HEK293 (cell line): ENCODE results near the gene TRIM9.
A peak's percentile ranks its signal among the peaks of the same experiment; 100 is the strongest.

Experiments used
- HOXC10 ChIP-seq: sonication (generic); formaldehyde crosslinking; IDR thresholded peaks from 2 replicates; pipeline ENCODE4 v1.8.1; 2023; ENCODE audit warnings: mild to moderate bottlenecking, missing genetic modification reagents
- IKZF3 ChIP-seq: fragments of 450-650 bp; IDR thresholded peaks from 2 replicates; pipeline ENCODE4 v1.5.0; 2018; ENCODE audit warnings: missing biosample characterization, mild to moderate bottlenecking, missing genetic modification characterization, moderate library complexity
- KLF9 ChIP-seq: fragments of 450-650 bp; formaldehyde crosslinking; IDR thresholded peaks from 2 replicates; pipeline ENCODE4 v1.5.1; 2016; ENCODE audit warnings: missing biosample characterization, missing genetic modification characterization, low read depth
- PRDM1 ChIP-seq: fragments of 450-650 bp; formaldehyde crosslinking; IDR thresholded peaks from 2 replicates; pipeline ENCODE4; 2016; ENCODE audit warnings: missing biosample characterization, missing genetic modification characterization
- RBAK ChIP-seq: fragments of 450-650 bp; formaldehyde crosslinking; IDR thresholded peaks from 2 replicates; pipeline ENCODE4 v1.5.1; 2016; ENCODE audit warnings: missing biosample characterization, missing genetic modification characterization
- REPIN1 ChIP-seq: fragments of 450-650 bp; formaldehyde crosslinking; IDR thresholded peaks from 2 replicates; pipeline ENCODE4 v1.5.1; 2017; ENCODE audit warnings: missing biosample characterization, missing genetic modification characterization, low read depth
- ZBTB48 ChIP-seq: fragments of 450-650 bp; formaldehyde crosslinking; IDR thresholded peaks from 2 replicates; pipeline ENCODE4 v1.5.1; 2016; ENCODE audit warnings: missing biosample characterization, missing genetic modification characterization
- ZNF132 ChIP-seq: fragments of 450-650 bp; formaldehyde crosslinking; IDR thresholded peaks from 2 replicates; pipeline ENCODE4 v1.5.1; 2017; ENCODE audit warnings: missing biosample characterization, missing genetic modification characterization, borderline replicate concordance
- ZNF223 ChIP-seq: fragments of 450-650 bp; formaldehyde crosslinking; IDR thresholded peaks from 2 replicates; pipeline ENCODE4 v1.5.1; 2016; ENCODE audit warnings: missing biosample characterization, missing genetic modification characterization
- ZNF23 ChIP-seq: fragments of 450-650 bp; formaldehyde crosslinking; IDR thresholded peaks from 2 replicates; pipeline ENCODE4 v1.5.1; 2016; ENCODE audit warnings: missing biosample characterization, missing genetic modification characterization, borderline replicate concordance
- ZNF548 ChIP-seq: fragments of 450-650 bp; formaldehyde crosslinking; IDR thresholded peaks from 2 replicates; pipeline ENCODE4 v1.5.1; 2016; ENCODE audit warnings: missing biosample characterization, missing genetic modification characterization
- ZNF558 ChIP-seq: fragments of 450-650 bp; formaldehyde crosslinking; IDR thresholded peaks from 2 replicates; pipeline ENCODE4 v1.5.1; 2016; ENCODE audit warnings: missing biosample characterization, missing genetic modification characterization
- ZNF585B ChIP-seq: fragments of 450-650 bp; formaldehyde crosslinking; IDR thresholded peaks from 2 replicates; pipeline ENCODE4 v1.5.1; 2016; ENCODE audit warnings: missing biosample characterization, missing genetic modification characterization
- ZNF600 ChIP-seq: fragments of 450-650 bp; formaldehyde crosslinking; IDR thresholded peaks from 2 replicates; pipeline ENCODE4 v1.5.1; 2016; ENCODE audit warnings: missing biosample characterization, missing genetic modification characterization
- ZNF660 ChIP-seq: fragments of 450-650 bp; IDR thresholded peaks from 2 replicates; pipeline ENCODE4 v1.5.1; 2018; ENCODE audit warnings: missing biosample characterization, mild to moderate bottlenecking, missing genetic modification characterization
- ZNF664 ChIP-seq: fragments of 450-650 bp; formaldehyde crosslinking; IDR thresholded peaks from 2 replicates; pipeline ENCODE4 v1.5.1; 2016; ENCODE audit warnings: missing biosample characterization, missing genetic modification characterization
- ZNF677 ChIP-seq: fragments of 450-650 bp; IDR thresholded peaks from 2 replicates; pipeline ENCODE4 v1.5.0; 2018; ENCODE audit warnings: missing biosample characterization, mild to moderate bottlenecking, missing genetic modification characterization, moderate library complexity
- ZNF768 ChIP-seq: fragments of 450-650 bp; formaldehyde crosslinking; IDR thresholded peaks from 2 replicates; pipeline ENCODE4 v1.5.1; 2018; ENCODE audit warnings: missing biosample characterization, mild to moderate bottlenecking, missing genetic modification characterization
- ZNF785 ChIP-seq: fragments of 450-650 bp; formaldehyde crosslinking; IDR thresholded peaks from 2 replicates; pipeline ENCODE4 v1.5.1; 2016; ENCODE audit warnings: missing biosample characterization, missing genetic modification characterization
- ZNF837 ChIP-seq: fragments of 450-650 bp; formaldehyde crosslinking; IDR thresholded peaks from 2 replicates; pipeline ENCODE4 v1.5.1; 2016; ENCODE audit warnings: missing biosample characterization, missing genetic modification characterization
- TF ChIP-seq, protein P1 (sequence below): fragments of 450-650 bp; formaldehyde crosslinking; IDR thresholded peaks from 2 replicates; pipeline ENCODE4 v1.5.1; 2016; ENCODE audit warnings: missing biosample characterization, missing genetic modification characterization
- TF ChIP-seq, protein P2 (sequence below): fragments of 450-650 bp; formaldehyde crosslinking; IDR thresholded peaks from 2 replicates; pipeline ENCODE4 v1.5.1; 2016; ENCODE audit warnings: missing biosample characterization, missing genetic modification characterization
- TF ChIP-seq, protein P3 (sequence below): fragments of 450-650 bp; formaldehyde crosslinking; IDR thresholded peaks from 2 replicates; pipeline ENCODE4 v1.5.1; 2016; ENCODE audit warnings: missing biosample characterization, missing genetic modification characterization
- TF ChIP-seq, protein P4 (sequence below): fragments of 450-650 bp; formaldehyde crosslinking; IDR thresholded peaks from 2 replicates; pipeline ENCODE4 v1.5.1; 2016; ENCODE audit warnings: missing biosample characterization, missing genetic modification characterization
- TF ChIP-seq, protein P5 (sequence below): fragments of 450-650 bp; IDR thresholded peaks from 2 replicates; pipeline ENCODE4 v1.5.1; 2018; ENCODE audit warnings: missing biosample characterization, missing genetic modification characterization
- TF ChIP-seq, protein P6 (sequence below): fragments of 450-650 bp; formaldehyde crosslinking; IDR thresholded peaks from 2 replicates; pipeline ENCODE4 v1.5.1; 2017; ENCODE audit warnings: missing biosample characterization, missing genetic modification characterization
- TF ChIP-seq, protein P7 (sequence below): fragments of 450-650 bp; formaldehyde crosslinking; IDR thresholded peaks from 2 replicates; pipeline ENCODE4 v1.5.1; 2016; ENCODE audit warnings: missing biosample characterization, missing genetic modification characterization

TRIM9 gene

DNA sequence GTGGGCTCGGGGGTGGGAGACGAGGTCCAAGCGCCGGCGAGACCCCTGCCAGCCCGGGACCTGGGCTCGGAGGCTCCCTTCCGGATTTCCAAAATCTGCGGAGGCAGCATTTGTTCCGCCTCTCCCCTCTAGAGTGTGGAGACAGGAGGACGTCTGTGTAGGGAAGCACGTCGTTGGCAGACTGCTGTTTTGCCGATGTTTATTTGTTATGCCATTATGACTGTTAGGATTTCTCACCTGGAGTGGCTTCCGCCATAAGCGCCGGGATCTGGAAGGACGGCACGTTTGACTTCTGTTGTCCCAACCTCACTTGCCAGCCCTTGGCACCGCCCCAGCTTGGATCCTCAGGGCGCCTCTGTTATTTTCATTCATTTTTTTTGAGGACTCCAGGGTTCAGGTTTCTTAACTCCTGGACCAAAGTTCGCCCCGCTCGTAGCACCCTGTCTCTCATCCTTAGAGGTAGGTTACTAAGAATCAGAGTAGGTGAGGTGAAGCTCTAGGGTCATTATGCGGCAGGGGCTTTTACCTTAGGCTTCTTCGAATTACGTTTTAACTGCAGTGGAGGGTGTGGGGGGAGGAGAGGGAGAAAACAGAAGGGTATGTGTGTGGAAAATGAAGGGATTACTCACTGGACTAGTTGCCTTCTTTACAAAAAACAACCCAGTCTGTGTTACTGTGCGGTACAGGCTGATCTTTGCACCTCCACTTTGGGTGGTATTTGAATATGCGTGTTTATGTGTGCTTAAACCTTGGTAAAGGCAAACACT is 150.1 kb downstream of the TRIM9 start (continued):
- TF ChIP-seq ZNF132 (tag by site-specific recombination) (no peak), ZNF600 (tag by site-specific recombination) (peak; percentile 76), KLF9 (tag by site-specific recombination) (no peak), PRDM1 (0 out of 2 replicates have a peak, but pooled peaks have one; percentile 11), IKZF3 (tag by site-specific recombination) (no peak), ZNF548 (tag by site-specific recombination) (no peak), ZNF785 (tag by site-specific recombination) (no peak), REPIN1 (tag by site-specific recombination) (0 out of 2 replicates have a peak, but pooled peaks have one; percentile 25), ZNF660 (tag by site-specific recombination) (no peak), ZNF768 (tag by site-specific recombination) (no peak), ZNF837 (tag by site-specific recombination) (no peak), ZNF585B (no peak), ZNF677 (tag by site-specific recombination) (no peak), ZNF223 (tag by site-specific recombination) (no peak), HOXC10 (CRISPR knock-in tag) (no peak), ZNF664 (no peak), ZNF558 (tag by site-specific recombination) (no peak), ZNF23 (tag by site-specific recombination) (no peak), RBAK (tag by site-specific recombination) (no peak), ZBTB48 (no peak; the same call in 1 of the 2 replicates)
- TF ChIP-seq, protein P1, sequence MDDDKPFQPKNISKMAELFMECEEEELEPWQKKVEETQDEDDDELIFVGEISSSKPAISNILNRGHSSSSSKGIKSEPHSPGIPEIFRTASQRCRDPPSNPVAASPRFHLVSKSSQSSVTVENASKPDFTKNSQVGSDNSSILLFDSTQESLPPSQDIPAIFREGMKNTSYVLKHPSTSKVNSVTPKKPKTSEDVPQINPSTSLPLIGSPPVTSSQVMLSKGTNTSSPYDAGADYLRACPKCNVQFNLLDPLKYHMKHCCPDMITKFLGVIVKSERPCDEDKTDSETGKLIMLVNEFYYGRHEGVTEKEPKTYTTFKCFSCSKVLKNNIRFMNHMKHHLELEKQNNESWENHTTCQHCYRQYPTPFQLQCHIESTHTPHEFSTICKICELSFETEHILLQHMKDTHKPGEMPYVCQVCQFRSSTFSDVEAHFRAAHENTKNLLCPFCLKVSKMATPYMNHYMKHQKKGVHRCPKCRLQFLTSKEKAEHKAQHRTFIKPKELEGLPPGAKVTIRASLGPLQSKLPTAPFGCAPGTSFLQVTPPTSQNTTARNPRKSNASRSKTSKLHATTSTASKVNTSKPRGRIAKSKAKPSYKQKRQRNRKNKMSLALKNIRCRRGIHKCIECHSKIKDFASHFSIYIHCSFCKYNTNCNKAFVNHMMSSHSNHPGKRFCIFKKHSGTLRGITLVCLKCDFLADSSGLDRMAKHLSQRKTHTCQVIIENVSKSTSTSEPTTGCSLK = no peak
- TF ChIP-seq, protein P2, sequence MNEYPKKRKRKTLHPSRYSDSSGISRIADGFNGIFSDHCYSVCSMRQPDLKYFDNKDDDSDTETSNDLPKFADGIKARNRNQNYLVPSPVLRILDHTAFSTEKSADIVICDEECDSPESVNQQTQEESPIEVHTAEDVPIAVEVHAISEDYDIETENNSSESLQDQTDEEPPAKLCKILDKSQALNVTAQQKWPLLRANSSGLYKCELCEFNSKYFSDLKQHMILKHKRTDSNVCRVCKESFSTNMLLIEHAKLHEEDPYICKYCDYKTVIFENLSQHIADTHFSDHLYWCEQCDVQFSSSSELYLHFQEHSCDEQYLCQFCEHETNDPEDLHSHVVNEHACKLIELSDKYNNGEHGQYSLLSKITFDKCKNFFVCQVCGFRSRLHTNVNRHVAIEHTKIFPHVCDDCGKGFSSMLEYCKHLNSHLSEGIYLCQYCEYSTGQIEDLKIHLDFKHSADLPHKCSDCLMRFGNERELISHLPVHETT (tag by site-specific recombination) = no peak
- TF ChIP-seq, protein P3, sequence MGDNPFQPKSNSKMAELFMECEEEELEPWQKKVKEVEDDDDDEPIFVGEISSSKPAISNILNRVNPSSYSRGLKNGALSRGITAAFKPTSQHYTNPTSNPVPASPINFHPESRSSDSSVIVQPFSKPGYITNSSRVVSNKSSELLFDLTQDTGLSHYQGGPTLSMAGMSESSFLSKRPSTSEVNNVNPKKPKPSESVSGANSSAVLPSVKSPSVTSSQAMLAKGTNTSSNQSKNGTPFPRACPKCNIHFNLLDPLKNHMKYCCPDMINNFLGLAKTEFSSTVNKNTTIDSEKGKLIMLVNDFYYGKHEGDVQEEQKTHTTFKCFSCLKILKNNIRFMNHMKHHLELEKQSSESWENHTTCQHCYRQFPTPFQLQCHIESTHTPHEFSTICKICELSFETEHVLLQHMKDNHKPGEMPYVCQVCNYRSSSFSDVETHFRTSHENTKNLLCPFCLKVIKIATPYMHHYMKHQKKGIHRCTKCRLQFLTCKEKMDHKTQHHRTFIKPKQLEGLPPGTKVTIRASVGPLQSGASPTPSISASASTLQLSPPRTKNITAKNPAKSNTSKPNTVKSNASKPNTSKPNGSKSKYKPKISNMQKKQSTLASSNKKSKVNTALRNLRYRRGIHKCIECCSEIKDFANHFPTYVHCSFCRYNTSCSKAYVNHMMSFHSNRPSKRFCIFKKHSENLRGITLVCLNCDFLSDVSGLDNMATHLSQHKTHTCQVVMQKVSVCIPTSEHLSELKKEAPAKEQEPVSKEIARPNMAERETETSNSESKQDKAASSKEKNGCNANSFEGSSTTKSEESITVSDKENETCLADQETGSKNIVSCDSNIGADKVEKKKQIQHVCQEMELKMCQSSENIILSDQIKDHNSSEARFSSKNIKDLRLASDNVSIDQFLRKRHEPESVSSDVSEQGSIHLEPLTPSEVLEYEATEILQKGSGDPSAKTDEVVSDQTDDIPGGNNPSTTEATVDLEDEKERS (tag by site-specific recombination) = no peak
- TF ChIP-seq, protein P4, sequence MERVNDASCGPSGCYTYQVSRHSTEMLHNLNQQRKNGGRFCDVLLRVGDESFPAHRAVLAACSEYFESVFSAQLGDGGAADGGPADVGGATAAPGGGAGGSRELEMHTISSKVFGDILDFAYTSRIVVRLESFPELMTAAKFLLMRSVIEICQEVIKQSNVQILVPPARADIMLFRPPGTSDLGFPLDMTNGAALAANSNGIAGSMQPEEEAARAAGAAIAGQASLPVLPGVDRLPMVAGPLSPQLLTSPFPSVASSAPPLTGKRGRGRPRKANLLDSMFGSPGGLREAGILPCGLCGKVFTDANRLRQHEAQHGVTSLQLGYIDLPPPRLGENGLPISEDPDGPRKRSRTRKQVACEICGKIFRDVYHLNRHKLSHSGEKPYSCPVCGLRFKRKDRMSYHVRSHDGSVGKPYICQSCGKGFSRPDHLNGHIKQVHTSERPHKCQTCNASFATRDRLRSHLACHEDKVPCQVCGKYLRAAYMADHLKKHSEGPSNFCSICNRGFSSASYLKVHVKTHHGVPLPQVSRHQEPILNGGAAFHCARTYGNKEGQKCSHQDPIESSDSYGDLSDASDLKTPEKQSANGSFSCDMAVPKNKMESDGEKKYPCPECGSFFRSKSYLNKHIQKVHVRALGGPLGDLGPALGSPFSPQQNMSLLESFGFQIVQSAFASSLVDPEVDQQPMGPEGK (tag by site-specific recombination) = no peak
- TF ChIP-seq, protein P5, sequence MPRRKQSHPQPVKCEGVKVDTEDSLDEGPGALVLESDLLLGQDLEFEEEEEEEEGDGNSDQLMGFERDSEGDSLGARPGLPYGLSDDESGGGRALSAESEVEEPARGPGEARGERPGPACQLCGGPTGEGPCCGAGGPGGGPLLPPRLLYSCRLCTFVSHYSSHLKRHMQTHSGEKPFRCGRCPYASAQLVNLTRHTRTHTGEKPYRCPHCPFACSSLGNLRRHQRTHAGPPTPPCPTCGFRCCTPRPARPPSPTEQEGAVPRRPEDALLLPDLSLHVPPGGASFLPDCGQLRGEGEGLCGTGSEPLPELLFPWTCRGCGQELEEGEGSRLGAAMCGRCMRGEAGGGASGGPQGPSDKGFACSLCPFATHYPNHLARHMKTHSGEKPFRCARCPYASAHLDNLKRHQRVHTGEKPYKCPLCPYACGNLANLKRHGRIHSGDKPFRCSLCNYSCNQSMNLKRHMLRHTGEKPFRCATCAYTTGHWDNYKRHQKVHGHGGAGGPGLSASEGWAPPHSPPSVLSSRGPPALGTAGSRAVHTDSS (tag by site-specific recombination) = no peak
- TF ChIP-seq, protein P6, sequence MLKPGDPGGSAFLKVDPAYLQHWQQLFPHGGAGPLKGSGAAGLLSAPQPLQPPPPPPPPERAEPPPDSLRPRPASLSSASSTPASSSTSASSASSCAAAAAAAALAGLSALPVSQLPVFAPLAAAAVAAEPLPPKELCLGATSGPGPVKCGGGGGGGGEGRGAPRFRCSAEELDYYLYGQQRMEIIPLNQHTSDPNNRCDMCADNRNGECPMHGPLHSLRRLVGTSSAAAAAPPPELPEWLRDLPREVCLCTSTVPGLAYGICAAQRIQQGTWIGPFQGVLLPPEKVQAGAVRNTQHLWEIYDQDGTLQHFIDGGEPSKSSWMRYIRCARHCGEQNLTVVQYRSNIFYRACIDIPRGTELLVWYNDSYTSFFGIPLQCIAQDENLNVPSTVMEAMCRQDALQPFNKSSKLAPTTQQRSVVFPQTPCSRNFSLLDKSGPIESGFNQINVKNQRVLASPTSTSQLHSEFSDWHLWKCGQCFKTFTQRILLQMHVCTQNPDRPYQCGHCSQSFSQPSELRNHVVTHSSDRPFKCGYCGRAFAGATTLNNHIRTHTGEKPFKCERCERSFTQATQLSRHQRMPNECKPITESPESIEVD = no peak; the same call in 1 of the 2 replicates
- TF ChIP-seq, protein P7, sequence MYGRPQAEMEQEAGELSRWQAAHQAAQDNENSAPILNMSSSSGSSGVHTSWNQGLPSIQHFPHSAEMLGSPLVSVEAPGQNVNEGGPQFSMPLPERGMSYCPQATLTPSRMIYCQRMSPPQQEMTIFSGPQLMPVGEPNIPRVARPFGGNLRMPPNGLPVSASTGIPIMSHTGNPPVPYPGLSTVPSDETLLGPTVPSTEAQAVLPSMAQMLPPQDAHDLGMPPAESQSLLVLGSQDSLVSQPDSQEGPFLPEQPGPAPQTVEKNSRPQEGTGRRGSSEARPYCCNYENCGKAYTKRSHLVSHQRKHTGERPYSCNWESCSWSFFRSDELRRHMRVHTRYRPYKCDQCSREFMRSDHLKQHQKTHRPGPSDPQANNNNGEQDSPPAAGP (tag by site-specific recombination) = no peak
